AG10803 (cell line): ENCODE data around the gene MICAL2.

Source experiments
- DNase-seq: peaks from one replicate; pipeline ENCODE4 v3.0.0; 2010; ENCODE audit warnings: low read depth
- H3K4me3 ChIP-seq: 2 replicates; pipeline ENCODE4 v1.5.1; 2011; ENCODE audit warnings: mild to moderate bottlenecking, low read length, control low read depth
- TF ChIP-seq, protein P1 (sequence below): conservative IDR thresholded peaks from 2 replicates; pipeline ENCODE4 v1.5.1; 2011; ENCODE audit warnings: mild to moderate bottlenecking, low read length, control low read depth, inconsistent platforms

The MICAL2 gene

DNA sequence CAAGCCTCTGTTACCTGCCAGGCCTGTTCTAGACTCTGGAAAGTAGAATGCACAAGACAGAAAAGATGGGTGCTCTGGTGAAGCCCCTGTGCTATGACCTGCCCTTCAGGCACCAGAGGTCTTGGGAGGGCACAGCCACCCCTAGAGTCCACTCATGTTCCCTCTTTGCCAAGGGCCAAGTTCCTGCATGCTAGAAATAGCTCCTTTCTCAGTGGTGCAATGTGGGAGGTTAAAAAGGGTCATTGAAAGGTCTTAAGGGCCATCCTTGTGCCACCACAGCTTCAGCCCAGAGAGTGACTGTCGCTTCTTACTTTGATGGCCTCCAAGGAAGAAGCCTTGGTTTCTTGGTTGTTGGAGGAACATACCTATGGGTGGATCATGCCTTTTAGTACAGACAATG lies 182.4 kb downstream of the MICAL2 start:
- no peak overlapping the region for H3K4me3 ChIP-seq
- TF ChIP-seq, protein P1, sequence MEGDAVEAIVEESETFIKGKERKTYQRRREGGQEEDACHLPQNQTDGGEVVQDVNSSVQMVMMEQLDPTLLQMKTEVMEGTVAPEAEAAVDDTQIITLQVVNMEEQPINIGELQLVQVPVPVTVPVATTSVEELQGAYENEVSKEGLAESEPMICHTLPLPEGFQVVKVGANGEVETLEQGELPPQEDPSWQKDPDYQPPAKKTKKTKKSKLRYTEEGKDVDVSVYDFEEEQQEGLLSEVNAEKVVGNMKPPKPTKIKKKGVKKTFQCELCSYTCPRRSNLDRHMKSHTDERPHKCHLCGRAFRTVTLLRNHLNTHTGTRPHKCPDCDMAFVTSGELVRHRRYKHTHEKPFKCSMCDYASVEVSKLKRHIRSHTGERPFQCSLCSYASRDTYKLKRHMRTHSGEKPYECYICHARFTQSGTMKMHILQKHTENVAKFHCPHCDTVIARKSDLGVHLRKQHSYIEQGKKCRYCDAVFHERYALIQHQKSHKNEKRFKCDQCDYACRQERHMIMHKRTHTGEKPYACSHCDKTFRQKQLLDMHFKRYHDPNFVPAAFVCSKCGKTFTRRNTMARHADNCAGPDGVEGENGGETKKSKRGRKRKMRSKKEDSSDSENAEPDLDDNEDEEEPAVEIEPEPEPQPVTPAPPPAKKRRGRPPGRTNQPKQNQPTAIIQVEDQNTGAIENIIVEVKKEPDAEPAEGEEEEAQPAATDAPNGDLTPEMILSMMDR = no peak

DNA sequence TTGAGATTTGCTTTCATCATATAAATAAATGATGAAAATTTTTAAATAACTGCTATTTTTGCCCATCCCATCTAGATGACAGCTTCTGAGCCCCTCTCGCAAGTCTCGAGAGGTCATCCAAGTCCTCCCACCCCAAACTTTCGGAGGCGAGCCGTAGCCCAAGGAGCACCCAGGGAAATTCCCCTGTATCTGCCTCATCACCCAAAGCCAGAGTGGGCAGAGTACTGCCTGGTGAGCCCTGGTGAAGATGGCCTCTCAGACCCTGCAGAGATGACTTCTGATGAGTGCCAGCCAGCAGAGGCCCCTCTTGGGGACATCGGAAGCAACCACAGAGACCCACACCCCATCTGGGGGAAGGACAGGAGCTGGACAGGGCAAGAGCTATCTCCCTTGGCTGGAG lies 183.1 kb downstream of the MICAL2 start:
- H3K4me3 ChIP-seq = no peak overlapping the region
- TF ChIP-seq, protein P1 = no peak
- no peak for DNase-seq

More for the DNA sequence above, 182.4 kb downstream of the MICAL2 start:
- DNase-seq = no peak

DNA sequence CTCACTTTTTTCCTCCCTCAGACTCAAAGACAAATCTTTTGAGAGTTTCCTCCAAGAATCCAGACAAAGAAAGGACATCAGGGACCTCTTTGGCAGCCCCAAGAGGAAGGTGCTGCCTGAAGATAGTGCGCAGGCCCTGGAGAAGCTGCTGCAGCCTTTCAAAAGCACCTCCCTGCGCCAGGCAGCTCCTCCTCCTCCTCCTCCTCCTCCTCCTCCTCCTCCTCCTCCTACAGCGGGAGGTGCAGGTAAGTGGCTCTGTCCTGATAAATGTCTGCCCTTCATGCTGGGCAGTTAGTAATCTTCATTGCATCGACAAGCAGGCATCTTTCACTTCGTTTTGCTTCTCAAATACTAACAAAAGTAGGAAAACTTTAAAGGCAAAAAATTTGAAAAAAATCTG lies 184.2 kb downstream of the MICAL2 start:
- TF ChIP-seq, protein P1 = no peak
- no peak overlapping the region for H3K4me3 ChIP-seq
- DNase-seq = no peak

DNA sequence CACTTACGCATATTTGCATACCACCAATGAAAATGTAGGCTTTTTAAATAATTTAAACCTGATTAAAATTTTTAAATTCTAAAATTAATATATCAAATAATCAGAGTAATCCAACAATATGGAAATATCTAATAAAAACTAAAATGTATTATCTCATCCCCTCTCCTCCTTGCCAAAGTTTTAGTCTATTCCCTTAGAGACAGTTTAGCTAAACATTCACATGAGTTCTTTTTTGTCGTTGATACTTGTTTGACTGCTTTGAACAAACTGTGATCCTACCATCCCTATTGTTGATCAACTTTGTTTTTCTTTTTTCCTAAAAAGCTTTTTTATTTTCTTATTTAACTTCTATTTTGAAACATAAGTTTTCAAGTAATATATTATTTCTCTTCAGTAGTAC lies 185.6 kb downstream of the MICAL2 start:
- TF ChIP-seq, protein P1 = no peak
- no peak for DNase-seq
- H3K4me3 ChIP-seq = no peak overlapping the region

DNA sequence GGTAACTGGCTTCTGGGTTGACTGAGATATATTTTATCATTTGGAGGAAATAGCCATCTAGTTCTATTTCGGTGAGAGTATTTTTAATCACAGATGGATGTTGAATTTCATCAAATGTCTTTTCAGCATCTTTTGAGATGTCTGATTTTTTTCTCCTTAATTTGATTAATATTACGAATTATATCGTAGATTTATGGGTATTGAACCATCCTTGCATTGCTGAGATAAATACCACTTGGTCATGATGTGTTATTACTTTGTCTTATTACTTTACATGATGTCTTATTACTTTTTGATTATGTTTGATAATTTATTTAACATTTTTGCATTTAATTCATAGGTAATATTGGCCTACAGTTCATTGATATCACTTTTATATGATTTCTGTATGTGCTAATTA lies 188.2 kb downstream of the MICAL2 start:
- no peak overlapping the region for H3K4me3 ChIP-seq
- TF ChIP-seq, protein P1 = no peak
- no peak for DNase-seq

DNA sequence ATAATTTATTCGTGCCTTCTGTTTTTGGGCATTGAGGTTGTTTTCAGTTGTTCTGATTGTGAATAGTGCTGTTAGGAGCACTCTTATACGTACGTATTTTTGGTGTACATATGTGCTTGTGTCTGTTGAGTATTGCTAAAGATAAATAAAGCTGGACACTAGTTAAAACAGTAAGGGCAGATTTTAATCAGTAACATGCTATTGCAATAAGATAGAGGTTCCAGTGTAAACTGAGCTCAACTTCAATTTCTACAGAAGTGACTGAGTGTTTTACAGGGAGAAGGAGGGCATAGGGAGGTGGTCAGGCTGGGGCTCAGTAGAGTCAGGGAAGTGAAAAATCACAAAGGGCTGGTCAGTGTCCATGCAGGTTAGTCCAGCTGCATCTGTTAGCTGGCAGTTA lies 191.0 kb downstream of the MICAL2 start:
- DNase-seq = no peak
- no peak overlapping the region for H3K4me3 ChIP-seq
- TF ChIP-seq, protein P1 = no peak

DNA sequence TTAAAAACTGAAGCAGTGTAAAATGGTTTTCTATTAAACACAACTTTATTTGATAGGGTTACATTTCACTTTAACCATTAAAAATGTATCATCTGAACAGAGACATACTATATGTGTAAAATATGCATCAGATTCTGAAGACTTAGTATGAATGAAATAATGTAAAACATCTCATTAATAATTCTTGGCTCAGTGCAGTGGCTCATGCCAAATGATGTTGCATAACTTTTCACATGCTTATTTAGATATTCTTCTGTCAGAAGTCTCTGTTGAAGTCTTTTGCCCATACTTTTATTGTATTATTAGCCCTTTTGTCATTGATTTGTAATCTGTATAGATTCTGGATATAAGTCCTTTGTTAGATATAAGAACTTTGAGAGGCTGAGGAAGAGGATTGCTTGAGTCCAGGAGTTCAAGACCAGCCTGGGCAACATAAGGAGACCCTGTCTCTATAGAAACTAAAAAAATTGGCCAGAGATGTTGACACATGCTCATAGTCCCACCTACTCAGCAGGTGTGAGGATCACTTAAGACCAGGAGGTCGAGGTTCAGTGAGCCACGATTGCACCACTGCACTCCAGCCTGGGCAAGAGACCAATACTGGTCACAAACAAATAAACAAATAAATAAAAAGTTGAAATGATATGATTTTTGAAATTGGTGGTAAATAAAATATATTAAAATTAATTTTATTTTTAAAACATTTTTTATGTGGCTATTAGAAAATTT lies 193.2 kb downstream of the MICAL2 start:
- TF ChIP-seq, protein P1 = no peak
- DNase-seq = peak; percentile 73
- no peak overlapping the region for H3K4me3 ChIP-seq
